ENCODE results near the gene SLAMF9. TPM values are rescaled to one million over a fixed set of nuclear protein-coding genes. Genes with fewer than 3 reads are reported as not detected.

SLAMF9 gene
- total RNA-seq, 1 donor from 2014 or later, result 16.6 TPM

DNA sequence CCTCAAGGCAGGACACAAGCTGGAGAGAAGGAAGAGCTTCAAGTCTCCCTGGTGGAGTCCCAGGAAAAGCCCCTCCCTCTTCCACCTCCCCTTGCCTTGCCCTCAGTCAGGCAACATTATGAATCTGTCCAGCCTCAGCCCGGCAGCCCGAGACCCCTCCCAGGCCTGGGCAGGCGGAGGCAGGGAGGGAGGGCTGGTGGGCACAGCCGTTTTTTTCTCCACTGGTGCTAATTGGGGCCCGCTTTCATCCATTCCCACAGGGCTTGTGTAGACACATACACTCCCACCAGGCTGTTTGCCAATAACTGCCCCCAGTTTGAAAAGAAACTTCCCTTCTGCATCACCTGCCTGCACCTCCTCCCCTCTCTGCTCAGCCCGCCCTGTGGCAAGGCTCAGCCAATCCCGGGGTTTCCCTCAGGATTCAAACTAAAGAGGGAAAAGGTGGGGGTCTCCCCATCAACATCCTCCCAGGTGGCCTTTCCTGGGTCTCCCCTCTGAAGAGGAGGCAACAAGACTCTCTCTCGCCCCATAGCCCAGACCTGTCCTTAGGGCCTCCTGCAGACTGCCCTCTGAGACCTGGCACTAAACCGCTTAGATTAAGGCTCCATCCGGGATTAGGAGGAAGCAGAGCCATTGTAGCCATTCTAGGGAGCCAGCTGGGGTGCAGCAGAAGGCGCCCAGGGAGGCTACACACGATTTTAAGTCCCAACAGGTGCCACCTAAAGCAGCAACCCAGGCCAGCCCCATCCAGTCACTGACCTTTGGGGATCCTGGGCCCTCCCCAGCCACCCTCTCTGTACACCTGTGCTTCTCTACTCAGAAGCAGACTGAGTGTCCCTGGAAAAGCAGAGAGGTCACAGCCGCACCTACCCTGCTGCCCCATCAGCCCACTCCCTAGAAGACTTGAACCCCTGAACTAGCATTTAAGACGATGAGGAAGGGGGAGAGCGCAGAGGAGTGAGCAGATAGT lies 12.2 kb downstream of the SLAMF9 start:
- Histone ChIP-seq H3K27me3 (ENCODE audit: control insufficient read depth, insufficient read depth, low read length) (no peaks in the 10 kb centered on the region), H3K4me3 (ENCODE audit: low read depth, low read length) (no peak overlapping the region), H3K36me3 (ENCODE audit: control insufficient read depth, insufficient read depth, low read length) (peaks cover 8% of the 10 kb centered on the region)
- DNase-seq (ENCODE audit: low read depth) (no peak), FAIRE-seq (no peak)
- TF ChIP-seq, protein P1, sequence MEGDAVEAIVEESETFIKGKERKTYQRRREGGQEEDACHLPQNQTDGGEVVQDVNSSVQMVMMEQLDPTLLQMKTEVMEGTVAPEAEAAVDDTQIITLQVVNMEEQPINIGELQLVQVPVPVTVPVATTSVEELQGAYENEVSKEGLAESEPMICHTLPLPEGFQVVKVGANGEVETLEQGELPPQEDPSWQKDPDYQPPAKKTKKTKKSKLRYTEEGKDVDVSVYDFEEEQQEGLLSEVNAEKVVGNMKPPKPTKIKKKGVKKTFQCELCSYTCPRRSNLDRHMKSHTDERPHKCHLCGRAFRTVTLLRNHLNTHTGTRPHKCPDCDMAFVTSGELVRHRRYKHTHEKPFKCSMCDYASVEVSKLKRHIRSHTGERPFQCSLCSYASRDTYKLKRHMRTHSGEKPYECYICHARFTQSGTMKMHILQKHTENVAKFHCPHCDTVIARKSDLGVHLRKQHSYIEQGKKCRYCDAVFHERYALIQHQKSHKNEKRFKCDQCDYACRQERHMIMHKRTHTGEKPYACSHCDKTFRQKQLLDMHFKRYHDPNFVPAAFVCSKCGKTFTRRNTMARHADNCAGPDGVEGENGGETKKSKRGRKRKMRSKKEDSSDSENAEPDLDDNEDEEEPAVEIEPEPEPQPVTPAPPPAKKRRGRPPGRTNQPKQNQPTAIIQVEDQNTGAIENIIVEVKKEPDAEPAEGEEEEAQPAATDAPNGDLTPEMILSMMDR (IDR thresholded peaks at IDR 0.05; ENCODE audit: insufficient read depth, low read length, severe bottlenecking), result no peak

DNA sequence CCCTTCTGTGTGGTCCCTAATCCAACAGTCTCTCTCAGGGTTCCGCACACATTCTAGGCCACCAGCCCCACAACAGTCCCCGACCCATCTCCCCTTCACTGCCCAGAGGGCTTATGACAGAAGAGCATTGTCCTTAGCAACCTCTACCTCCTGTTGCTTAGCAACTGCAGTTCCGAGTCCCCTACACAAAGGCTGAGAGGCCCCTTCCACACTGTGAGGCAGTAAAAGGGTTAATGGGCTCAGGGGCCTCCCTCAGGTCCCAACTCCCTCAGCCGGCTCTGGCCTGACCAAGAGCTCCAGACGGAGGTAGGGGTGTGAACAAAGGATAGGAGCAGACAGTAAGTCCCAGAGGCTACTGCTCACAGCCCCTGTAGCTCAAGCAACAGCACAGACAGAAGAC lies 12.9 kb downstream of the SLAMF9 start:
- Histone ChIP-seq H3K4me3 (ENCODE audit: low read depth, low read length) (no peak overlapping the region), H3K27me3 (ENCODE audit: control insufficient read depth, insufficient read depth, low read length) (no peaks in the 10 kb centered on the region), H3K36me3 (ENCODE audit: control insufficient read depth, insufficient read depth, low read length) (peaks cover 10% of the 10 kb centered on the region)
- FAIRE-seq, result no peak
- TF ChIP-seq, protein P1 (IDR thresholded peaks at IDR 0.05; ENCODE audit: insufficient read depth, low read length, severe bottlenecking), result no peak
- no peak for DNase-seq (ENCODE audit: low read depth)

DNA sequence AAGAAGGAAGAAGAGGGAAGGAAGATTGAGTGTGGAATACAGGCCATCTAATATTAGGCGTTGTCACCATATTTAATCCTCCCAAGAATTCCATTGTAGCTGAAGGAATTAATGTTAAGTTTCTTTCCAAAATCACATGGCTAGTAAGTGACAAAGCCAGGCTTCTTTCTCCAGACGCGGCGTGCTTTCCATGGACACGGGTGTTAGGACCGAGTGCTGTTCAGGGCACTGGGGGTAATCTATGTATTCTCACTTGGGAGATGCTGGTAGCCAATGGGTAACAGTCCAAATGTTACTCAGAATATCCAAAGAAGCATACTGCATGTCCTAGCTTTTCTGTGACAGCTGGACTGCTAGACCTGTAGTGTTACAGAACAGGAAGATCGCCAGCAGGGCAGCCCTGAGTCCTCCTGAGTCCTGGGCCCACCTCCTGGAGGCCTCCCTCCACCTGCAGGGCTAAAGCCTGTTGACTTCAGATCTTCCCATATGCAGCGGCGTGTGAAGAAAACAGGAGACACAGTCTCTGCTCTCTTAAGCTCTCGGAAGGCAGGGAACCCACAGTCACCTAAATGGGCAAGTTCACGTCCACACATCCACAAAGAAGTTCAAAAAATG lies 13.9 kb downstream of the SLAMF9 start:
- Histone ChIP-seq H3K27me3 (ENCODE audit: control insufficient read depth, insufficient read depth, low read length) (no peaks in the 10 kb centered on the region), H3K4me3 (ENCODE audit: low read depth, low read length) (no peak overlapping the region), H3K36me3 (ENCODE audit: control insufficient read depth, insufficient read depth, low read length) (peaks cover 13% of the 10 kb centered on the region)
- DNase-seq (ENCODE audit: low read depth) (no peak), FAIRE-seq (no peak)
- TF ChIP-seq, protein P1 (IDR thresholded peaks at IDR 0.05; ENCODE audit: insufficient read depth, low read length, severe bottlenecking), result no peak

DNA sequence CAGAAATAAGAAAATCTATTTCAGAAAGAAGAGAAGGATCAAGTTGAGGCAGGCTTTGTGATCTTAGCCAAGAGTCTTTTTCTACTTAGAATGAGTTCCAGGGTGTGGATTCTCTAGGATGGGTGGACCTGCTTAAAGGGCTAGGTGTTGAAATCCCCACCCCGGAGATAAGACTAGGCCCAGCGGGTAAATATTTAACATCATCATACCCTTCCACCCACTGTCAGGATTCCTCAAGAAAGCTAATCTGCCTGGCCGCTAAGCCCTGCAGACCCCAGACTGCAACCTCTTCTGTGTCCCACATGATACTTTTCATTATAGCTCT lies 14.4 kb downstream of the SLAMF9 start:
- TF ChIP-seq, protein P1 (IDR thresholded peaks at IDR 0.05; ENCODE audit: insufficient read depth, low read length, severe bottlenecking), result no peak
- H3K27me3 ChIP-seq (ENCODE audit: control insufficient read depth, insufficient read depth, low read length), result no peaks in the 10 kb centered on the region
- H3K36me3 ChIP-seq (ENCODE audit: control insufficient read depth, insufficient read depth, low read length), result peaks cover 13% of the 10 kb centered on the region
- DNase-seq (ENCODE audit: low read depth) (peak; percentile 53), FAIRE-seq (no peak)
- no peak overlapping the region for H3K4me3 ChIP-seq (ENCODE audit: low read depth, low read length)

DNA sequence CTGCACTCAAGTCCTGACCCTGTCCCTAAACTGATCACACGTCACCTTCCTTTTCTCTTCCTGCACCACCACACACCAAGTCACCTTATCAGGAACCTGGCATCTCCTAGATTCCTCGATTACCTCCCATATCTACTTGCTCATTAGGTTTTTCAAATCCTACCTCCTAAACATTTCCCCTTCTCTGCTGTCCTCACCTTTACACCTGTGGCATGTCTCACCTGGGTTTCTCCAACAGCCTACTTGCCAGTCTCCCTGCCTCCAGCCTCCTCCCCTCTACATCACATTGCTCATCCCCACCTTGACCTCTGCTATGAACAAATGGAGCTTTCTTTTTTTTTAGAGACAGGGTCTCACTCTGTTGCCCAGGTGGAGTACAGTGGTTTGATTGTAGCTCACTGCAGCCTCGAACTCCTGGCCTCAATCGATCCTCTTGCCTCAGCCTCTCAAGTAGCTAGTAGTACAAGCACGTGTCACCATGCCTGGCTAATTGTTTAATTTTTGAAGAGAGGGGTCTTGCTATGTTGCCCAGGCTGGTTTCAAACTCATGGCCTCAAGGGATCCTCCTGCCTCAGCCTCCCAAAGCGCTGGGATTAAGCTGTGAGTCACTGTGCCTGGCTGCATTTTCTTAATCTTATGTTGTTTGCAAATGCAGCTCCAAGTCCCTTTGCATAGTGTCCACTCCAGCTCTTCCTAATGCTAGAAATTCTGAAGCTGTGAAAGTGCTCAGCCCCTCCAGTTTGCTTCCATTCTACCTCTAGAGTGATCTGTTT lies 14.9 kb downstream of the SLAMF9 start:
- TF ChIP-seq, protein P1 (IDR thresholded peaks at IDR 0.05; ENCODE audit: insufficient read depth, low read length, severe bottlenecking), result no peak
- Histone ChIP-seq H3K27me3 (ENCODE audit: control insufficient read depth, insufficient read depth, low read length) (no peaks in the 10 kb centered on the region), H3K4me3 (ENCODE audit: low read depth, low read length) (no peak overlapping the region), H3K36me3 (ENCODE audit: control insufficient read depth, insufficient read depth, low read length) (peaks cover 17% of the 10 kb centered on the region)
- peak; percentile 70 for FAIRE-seq
- no peak for DNase-seq (ENCODE audit: low read depth)

Data from bronchial epithelial cell (primary cell).